ENCODE measurements around the gene NXN. TPM values are rescaled to one million over a fixed set of nuclear protein-coding genes. Genes with fewer than 3 reads are reported as not detected.

NXN gene
- total and polyA plus RNA-seq, 4 donors = 25.7 to 60.6 (median 44.0) TPM

DNA sequence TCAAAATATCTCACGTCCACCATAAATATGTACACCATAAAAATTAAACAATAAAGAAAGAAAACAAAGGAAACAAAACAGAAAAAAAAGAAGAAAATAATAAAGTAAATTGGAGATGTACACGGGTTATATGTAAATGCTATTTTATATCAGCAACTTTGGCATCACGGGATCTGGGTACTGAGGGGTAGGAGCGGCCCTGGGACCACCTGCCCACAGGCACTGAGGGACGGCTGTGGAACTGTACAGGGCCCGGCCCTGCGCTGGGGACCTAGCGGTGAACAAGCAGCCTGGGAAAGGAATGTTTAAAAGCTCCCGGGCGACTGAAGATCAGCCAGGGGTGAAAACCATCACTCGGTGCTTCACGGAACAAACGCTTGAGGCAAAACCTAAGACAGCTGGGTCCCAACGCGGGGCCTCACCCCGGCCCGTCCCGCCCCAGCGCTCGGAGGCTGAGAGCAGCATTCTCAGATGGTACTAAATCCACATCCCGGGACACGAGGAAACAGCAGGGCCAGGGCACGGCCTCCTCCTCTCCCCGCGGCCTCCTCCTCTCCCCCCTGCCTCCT lies 31.2 kb downstream of the NXN start:
- DNase-seq (ENCODE audit: low read depth in 4 of 6, low spot score in 6 of 6) = peak in 1 of 6 donors; percentile 47
- H3K27ac ChIP-seq (ENCODE audit: low read depth, low read length) = peak overlapping the region; percentile 57
- WGBS (ENCODE audit: insufficient coverage) = 32% methylated on average over 19 of the region's 25 CpGs

DNA sequence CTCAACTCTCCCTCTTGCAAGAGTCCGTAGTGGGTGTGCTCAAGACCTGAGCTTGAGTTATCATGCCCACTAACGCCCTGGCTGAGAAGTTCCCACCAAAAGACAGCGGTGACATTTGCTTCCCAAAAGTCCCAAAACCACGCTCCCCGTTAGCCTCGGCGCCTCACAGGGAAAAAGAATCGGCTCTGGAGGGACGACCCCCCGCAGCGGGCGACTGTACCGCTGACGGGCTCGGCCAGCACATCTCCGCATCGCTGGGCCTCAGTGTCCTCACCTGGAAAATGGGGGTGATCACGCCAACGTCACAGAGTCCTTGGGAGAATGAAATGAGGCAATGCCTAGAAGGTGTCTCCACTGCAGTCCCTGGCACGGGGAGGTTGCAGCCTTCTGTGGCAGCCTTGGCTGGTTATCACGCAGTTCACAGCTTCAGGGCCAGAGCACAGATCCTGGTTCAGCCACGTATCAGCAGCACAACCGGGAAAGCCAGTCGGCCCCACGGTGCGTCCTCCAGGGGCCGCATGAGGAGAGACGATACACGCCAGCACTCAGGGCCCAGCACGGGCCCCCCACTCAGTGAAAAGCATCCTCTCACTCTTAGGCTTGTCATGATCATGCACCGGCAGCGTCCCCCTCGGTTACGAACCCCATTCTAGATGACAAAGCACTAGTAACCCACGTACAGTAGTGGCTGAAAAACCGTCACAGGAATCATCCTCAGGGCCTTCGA lies 32.9 kb downstream of the NXN start:
- WGBS (ENCODE audit: insufficient coverage) = 94% methylated on average over 34 of the region's 37 CpGs
- H3K27ac ChIP-seq (ENCODE audit: low read depth, low read length) = no peak overlapping the region
- H3K9me3 ChIP-seq (ENCODE audit: control insufficient read depth, insufficient read depth, low read length) = no peaks in the 10 kb centered on the region
- no peak overlapping the region for H3K4me3 ChIP-seq (ENCODE audit: low read depth, low read length)
- DNase-seq (ENCODE audit: low read depth in 4 of 6, low spot score in 6 of 6) = no peak
- H3K4me1 ChIP-seq (ENCODE audit: control insufficient read depth, insufficient read depth, low read length) = peaks cover 19% of the 10 kb centered on the region
- H3K27me3 ChIP-seq (ENCODE audit: control insufficient read depth, insufficient read depth, low read length) = no peaks in the 10 kb centered on the region
- H3K36me3 ChIP-seq (ENCODE audit: control insufficient read depth, insufficient read depth, low read length) = peaks cover 8% of the 10 kb centered on the region

More for the DNA sequence above, 31.2 kb downstream of the NXN start:
- Histone ChIP-seq H3K4me3 (ENCODE audit: low read depth, low read length) (no peak overlapping the region), H3K4me1 (ENCODE audit: control insufficient read depth, insufficient read depth, low read length) (peaks cover 22% of the 10 kb centered on the region), H3K27me3 (ENCODE audit: control insufficient read depth, insufficient read depth, low read length) (no peaks in the 10 kb centered on the region), H3K9me3 (ENCODE audit: control insufficient read depth, insufficient read depth, low read length) (no peaks in the 10 kb centered on the region), H3K36me3 (ENCODE audit: control insufficient read depth, insufficient read depth, low read length) (peaks cover 8% of the 10 kb centered on the region)

DNA sequence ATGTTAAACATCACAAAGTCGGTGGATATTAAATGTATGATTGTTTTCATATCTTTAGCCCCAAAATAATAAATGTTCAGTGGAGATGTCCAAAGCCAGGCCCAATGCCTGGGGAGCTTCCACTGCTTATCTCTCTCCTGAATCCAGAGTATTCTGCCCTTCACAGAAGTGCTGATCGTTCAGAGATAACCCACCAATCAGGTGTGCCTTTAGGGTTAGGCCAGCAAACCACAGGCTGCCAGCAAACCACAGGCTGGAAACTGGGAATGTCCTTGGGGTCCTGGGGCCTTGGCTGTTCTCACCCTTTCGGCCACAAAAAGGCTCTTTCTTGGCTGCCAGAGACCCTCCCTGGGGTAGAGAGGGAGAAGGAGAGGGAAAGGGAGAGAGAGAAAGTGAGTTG lies 33.9 kb downstream of the NXN start:
- H3K9me3 ChIP-seq (ENCODE audit: control insufficient read depth, insufficient read depth, low read length) = no peaks in the 10 kb centered on the region
- no peak for DNase-seq (ENCODE audit: low read depth in 4 of 6, low spot score in 6 of 6)
- 66% methylated on average over 2 of the region's 3 CpGs for WGBS (ENCODE audit: insufficient coverage)
- H3K27me3 ChIP-seq (ENCODE audit: control insufficient read depth, insufficient read depth, low read length) = no peaks in the 10 kb centered on the region
- H3K27ac ChIP-seq (ENCODE audit: low read depth, low read length) = no peak overlapping the region
- no peak overlapping the region for H3K4me3 ChIP-seq (ENCODE audit: low read depth, low read length)
- H3K36me3 ChIP-seq (ENCODE audit: control insufficient read depth, insufficient read depth, low read length) = peaks cover 8% of the 10 kb centered on the region
- H3K4me1 ChIP-seq (ENCODE audit: control insufficient read depth, insufficient read depth, low read length) = peaks cover 17% of the 10 kb centered on the region

DNA sequence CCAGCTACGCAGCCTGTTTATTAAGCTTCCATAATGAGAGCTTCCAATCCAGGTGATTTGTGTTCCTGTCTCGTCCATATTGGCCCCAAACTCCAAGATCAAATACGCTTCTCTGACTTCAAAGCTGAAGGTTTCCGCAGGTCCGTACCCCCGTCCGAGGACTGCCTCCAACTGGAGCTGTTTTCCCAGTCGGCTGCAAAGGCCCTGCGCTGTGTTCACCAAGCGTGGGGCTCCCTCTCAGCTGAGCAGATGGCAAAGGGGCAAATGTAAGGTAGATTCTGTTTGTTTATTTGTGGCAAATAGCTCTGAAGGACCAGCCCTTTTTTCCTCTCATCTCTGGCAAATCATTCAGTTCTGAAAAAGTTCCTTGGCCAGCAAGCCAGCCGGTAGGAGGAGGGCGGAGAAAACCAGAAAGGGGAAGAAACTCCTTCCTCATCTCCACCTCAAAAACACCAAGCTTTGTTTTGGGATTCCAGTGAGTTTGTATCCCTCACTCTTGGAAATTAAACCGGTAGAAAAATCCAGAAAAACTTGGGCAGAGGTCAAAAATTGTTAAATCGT lies 35.2 kb downstream of the NXN start:
- Histone ChIP-seq H3K9me3 (ENCODE audit: control insufficient read depth, insufficient read depth, low read length) (no peaks in the 10 kb centered on the region), H3K4me1 (ENCODE audit: control insufficient read depth, insufficient read depth, low read length) (peaks cover 4% of the 10 kb centered on the region), H3K36me3 (ENCODE audit: control insufficient read depth, insufficient read depth, low read length) (peaks cover 8% of the 10 kb centered on the region), H3K27me3 (ENCODE audit: control insufficient read depth, insufficient read depth, low read length) (no peaks in the 10 kb centered on the region), H3K27ac (ENCODE audit: low read depth, low read length) (no peak overlapping the region), H3K4me3 (ENCODE audit: low read depth, low read length) (no peak overlapping the region)
- DNase-seq (ENCODE audit: low read depth in 4 of 6, low spot score in 6 of 6) = no peak
- WGBS (ENCODE audit: insufficient coverage) = 81% methylated on average over 10 of the region's 14 CpGs

DNA sequence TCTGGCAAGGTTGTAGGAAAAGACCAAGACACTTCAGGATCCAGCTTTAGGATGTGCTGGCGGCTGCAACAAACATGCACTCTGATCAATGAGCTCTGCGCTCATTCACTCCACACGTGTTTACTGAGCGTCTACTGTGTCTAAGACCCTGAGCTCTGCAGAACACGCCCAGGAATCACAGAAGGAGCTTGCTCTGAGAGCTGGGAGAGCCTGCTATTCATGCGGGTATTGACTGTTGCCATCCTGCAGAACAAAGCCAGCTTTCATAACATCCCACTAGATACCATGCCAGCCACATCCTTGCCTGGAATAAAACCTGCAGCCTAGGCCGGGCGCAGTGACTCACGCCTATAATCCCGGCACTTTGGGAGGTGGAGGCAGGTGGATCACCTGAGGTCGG lies 44.1 kb downstream of the NXN start:
- Histone ChIP-seq H3K36me3 (ENCODE audit: control insufficient read depth, insufficient read depth, low read length) (peaks cover 3% of the 10 kb centered on the region), H3K9me3 (ENCODE audit: control insufficient read depth, insufficient read depth, low read length) (no peaks in the 10 kb centered on the region), H3K4me3 (ENCODE audit: low read depth, low read length) (no peak overlapping the region), H3K27me3 (ENCODE audit: control insufficient read depth, insufficient read depth, low read length) (no peaks in the 10 kb centered on the region), H3K27ac (ENCODE audit: low read depth, low read length) (no peak overlapping the region), H3K4me1 (ENCODE audit: control insufficient read depth, insufficient read depth, low read length) (peaks cover 49% of the 10 kb centered on the region)
- WGBS (ENCODE audit: insufficient coverage) = 29% methylated on average over 6 of the region's 11 CpGs
- peak in 2 of 6 donors; percentile 66 to 73 for DNase-seq (ENCODE audit: low read depth in 4 of 6, low spot score in 6 of 6)

DNA sequence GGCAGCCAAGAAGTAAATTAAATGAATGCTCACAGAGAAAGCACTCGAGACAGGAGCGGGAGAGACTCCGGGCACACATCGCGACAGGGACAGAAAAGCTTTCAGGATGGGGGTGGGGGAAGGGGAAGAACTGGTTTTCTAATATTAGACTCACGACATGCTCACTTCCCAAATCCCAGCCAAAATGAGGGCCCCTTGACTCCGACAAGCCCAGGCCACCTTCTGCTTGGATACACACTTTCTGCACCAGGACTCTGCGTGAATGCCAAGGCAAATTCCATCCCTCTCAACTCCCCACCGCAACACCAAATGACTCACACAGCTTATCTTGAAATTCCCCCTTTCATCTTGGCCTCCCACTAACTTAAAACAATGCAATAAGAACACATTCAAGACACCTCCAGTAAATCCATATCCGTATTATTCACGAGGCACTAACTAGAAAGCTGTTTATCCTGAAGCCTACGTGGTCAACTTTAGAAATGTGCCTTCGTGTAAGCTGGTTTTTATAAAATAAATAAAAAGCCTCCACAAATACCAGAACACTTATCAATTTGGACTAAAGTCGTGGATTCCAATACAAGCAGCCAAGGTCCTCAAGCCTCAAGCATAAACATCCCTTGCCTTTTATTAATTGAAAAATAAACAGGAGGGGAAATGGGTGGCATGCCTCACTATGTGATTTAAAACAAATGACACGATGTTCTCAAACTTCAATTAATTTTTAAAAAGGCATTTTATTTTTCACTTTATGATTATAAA lies 46.1 kb downstream of the NXN start:
- H3K4me3 ChIP-seq (ENCODE audit: low read depth, low read length) = no peak overlapping the region
- H3K27ac ChIP-seq (ENCODE audit: low read depth, low read length) = peak overlapping the region; percentile 78
- peaks cover 46% of the 10 kb centered on the region for H3K4me1 ChIP-seq (ENCODE audit: control insufficient read depth, insufficient read depth, low read length)
- H3K9me3 ChIP-seq (ENCODE audit: control insufficient read depth, insufficient read depth, low read length) = no peaks in the 10 kb centered on the region
- no peaks in the 10 kb centered on the region for H3K27me3 ChIP-seq (ENCODE audit: control insufficient read depth, insufficient read depth, low read length)
- H3K36me3 ChIP-seq (ENCODE audit: control insufficient read depth, insufficient read depth, low read length) = peaks cover 6% of the 10 kb centered on the region
- 27% methylated on average over 4 of the region's 15 CpGs for WGBS (ENCODE audit: insufficient coverage)
- peak in 1 of 6 donors; percentile 64 for DNase-seq (ENCODE audit: low read depth in 4 of 6, low spot score in 6 of 6)

DNA sequence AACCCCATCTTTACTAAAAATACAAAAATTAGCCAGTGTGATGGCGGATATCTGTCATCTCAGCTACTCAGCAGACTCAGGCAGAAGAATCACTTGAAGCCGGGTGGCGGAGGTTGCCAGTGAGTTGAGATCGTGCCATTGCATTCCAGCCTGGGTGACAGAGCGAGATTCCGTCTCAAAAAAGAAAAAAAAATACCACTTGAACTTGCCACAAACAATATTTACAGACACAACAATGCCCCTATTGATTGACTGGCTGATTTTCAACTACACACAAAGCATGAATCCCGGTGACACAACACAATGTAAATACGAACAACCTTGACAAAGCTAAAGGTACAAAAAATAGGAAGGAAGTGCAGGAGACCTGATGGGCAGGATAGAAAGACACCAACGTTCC lies 49.3 kb downstream of the NXN start:
- Histone ChIP-seq H3K4me1 (ENCODE audit: control insufficient read depth, insufficient read depth, low read length) (peaks cover 29% of the 10 kb centered on the region), H3K27me3 (ENCODE audit: control insufficient read depth, insufficient read depth, low read length) (no peaks in the 10 kb centered on the region), H3K4me3 (ENCODE audit: low read depth, low read length) (no peak overlapping the region), H3K27ac (ENCODE audit: low read depth, low read length) (no peak overlapping the region), H3K36me3 (ENCODE audit: control insufficient read depth, insufficient read depth, low read length) (peaks cover 3% of the 10 kb centered on the region), H3K9me3 (ENCODE audit: control insufficient read depth, insufficient read depth, low read length) (no peaks in the 10 kb centered on the region)
- WGBS (ENCODE audit: insufficient coverage) = 63% methylated on average over 2 of the region's 9 CpGs
- DNase-seq (ENCODE audit: low read depth in 4 of 6, low spot score in 6 of 6) = no peak

DNA sequence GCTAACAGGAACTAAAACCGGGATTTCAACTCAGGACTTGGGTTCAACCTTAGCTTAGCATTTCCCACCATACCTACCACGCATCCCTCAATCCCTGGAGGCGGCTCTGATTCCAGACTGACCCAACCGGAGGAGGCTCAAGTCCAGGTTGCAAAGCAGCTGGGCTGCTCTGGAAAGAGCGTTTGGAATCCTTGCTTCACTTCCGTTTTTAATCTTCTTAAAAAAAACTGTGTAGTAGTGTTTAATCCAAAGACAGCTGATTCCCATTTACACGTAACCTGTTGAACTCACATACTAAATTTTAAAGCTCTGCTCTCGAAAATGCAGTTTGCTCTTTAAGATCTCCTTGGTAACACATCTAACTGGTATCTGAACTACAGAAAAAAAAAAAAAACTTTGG lies 50.0 kb downstream of the NXN start:
- H3K36me3 ChIP-seq (ENCODE audit: control insufficient read depth, insufficient read depth, low read length) = peaks cover 3% of the 10 kb centered on the region
- no peaks in the 10 kb centered on the region for H3K9me3 ChIP-seq (ENCODE audit: control insufficient read depth, insufficient read depth, low read length)
- H3K4me3 ChIP-seq (ENCODE audit: low read depth, low read length) = no peak overlapping the region
- WGBS (ENCODE audit: insufficient coverage) = 100% methylated on average over 2 of the region's 8 CpGs
- H3K27ac ChIP-seq (ENCODE audit: low read depth, low read length) = no peak overlapping the region
- no peaks in the 10 kb centered on the region for H3K27me3 ChIP-seq (ENCODE audit: control insufficient read depth, insufficient read depth, low read length)
- DNase-seq (ENCODE audit: low read depth in 4 of 6, low spot score in 6 of 6) = no peak
- H3K4me1 ChIP-seq (ENCODE audit: control insufficient read depth, insufficient read depth, low read length) = peaks cover 25% of the 10 kb centered on the region

DNA sequence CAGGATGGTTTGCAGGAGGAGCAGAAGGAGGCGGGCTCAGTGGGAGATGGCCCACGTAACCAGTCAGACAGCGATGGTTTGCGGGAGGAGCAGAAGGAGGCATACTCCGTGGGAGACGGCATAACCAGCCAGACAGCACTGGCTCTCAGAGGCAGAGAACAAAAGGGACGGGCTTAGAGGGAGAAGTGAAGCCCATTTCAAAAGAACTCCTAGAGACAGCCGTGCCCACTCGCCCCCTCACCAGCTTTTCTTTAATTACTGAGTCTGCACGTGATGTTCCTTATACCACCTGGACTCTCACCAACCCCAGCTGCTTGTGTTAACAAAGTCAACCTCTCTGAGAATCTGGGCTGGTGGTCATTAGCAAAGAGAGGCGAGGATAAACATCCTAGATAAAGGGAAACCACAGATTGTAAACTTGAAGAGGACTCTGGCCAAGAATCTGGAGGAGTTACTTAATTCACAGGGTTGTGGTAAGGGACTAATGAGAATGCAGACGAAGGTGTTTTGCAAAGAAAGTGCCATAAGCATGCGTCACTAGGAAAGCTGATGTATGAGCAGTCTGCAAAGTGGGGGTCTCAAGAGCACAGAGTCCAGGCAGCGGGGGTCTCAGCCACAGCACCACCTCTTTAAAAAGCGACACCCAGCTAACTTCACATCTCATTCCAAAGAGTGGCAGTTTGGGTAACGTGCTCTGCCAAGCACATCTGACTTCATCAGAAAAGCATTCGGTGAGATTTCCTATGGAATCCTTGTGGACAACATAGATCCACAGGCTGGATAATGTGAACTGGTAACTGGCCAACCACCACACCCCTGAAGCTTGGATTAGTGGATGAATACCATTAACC lies 51.7 kb downstream of the NXN start:
- Histone ChIP-seq H3K36me3 (ENCODE audit: control insufficient read depth, insufficient read depth, low read length) (peaks cover 3% of the 10 kb centered on the region), H3K27ac (ENCODE audit: low read depth, low read length) (peak overlapping the region; percentile 60), H3K9me3 (ENCODE audit: control insufficient read depth, insufficient read depth, low read length) (no peaks in the 10 kb centered on the region), H3K27me3 (ENCODE audit: control insufficient read depth, insufficient read depth, low read length) (no peaks in the 10 kb centered on the region), H3K4me3 (ENCODE audit: low read depth, low read length) (no peak overlapping the region), H3K4me1 (ENCODE audit: control insufficient read depth, insufficient read depth, low read length) (peaks cover 19% of the 10 kb centered on the region)
- DNase-seq (ENCODE audit: low read depth in 4 of 6, low spot score in 6 of 6) = peak in 2 of 6 donors; percentile 65 to 67
- 23% methylated on average over 10 of the region's 17 CpGs for WGBS (ENCODE audit: insufficient coverage)

All from spinal cord (tissue), 10 donors.